ENCODE data around the gene TMUB2. TPM values are rescaled to one million over a fixed set of nuclear protein-coding genes. Genes with fewer than 3 reads are reported as not detected.

TMUB2 gene
- total and polyA plus RNA-seq, 2 of the 13 experiments (the other 11 are each of a cell fraction or from before 2014, with no cell fraction given): 26.9 to 50.8 TPM

GRCh38 chr17:44137891-44138709 is 48.7 kb upstream of the TMUB2 start (continued):
- TF ChIP-seq ZNF674 (CRISPR knock-in tag; IDR thresholded peaks at IDR 0.05; ENCODE audit: low read depth) (no peak), ZNF382 (CRISPR knock-in tag; IDR thresholded peaks at IDR 0.05; ENCODE audit: borderline replicate concordance) (no peak), ARID2 (CRISPR knock-in tag; IDR thresholded peaks at IDR 0.05; ENCODE audit: borderline replicate concordance) (peak; percentile 83), ZNF850 (CRISPR knock-in tag; conservative IDR thresholded peaks at IDR 0.05) (no peak), ZNF335 (CRISPR knock-in tag; IDR thresholded peaks at IDR 0.05) (no peak), ZNF552 (CRISPR knock-in tag; IDR thresholded peaks at IDR 0.05; ENCODE audit: borderline replicate concordance) (peak; percentile 62; the same call in 1 of the 2 replicates), EHMT2 (IDR thresholded peaks at IDR 0.05; ENCODE audit: borderline replicate concordance, low read depth, low read length) (no peak), DPF2 (CRISPR knock-in tag; IDR thresholded peaks at IDR 0.05; ENCODE audit: borderline replicate concordance, low read depth) (peak; percentile 72), ATF7 (IDR thresholded peaks at IDR 0.05) (no peak), ATF7 (CRISPR knock-in tag; IDR thresholded peaks at IDR 0.05) (peak; percentile 73), ZNF503 (CRISPR knock-in tag; IDR thresholded peaks at IDR 0.05) (peak; percentile 63; the same call in 1 of the 2 replicates), ZFAT (CRISPR knock-in tag; conservative IDR thresholded peaks at IDR 0.05) (no peak), ZBTB21 (CRISPR knock-in tag; IDR thresholded peaks at IDR 0.05) (no peak), ZNF446 (CRISPR knock-in tag; IDR thresholded peaks at IDR 0.05) (no peak), SALL1 (CRISPR knock-in tag; IDR thresholded peaks at IDR 0.05) (peak; percentile 70), HMG20B (CRISPR knock-in tag; conservative IDR thresholded peaks at IDR 0.05) (0 out of 2 replicates have a peak, but pooled peaks have one; percentile 25), ZNF570 (CRISPR knock-in tag; IDR thresholded peaks at IDR 0.05; ENCODE audit: borderline replicate concordance) (no peak), SIN3A (IDR thresholded peaks at IDR 0.05; ENCODE audit: borderline replicate concordance, low read depth, low read length) (peak; percentile 21; the same call in 1 of the 2 replicates), HOXA9 (CRISPR knock-in tag; IDR thresholded peaks at IDR 0.05; ENCODE audit: borderline replicate concordance) (no peak), ZC3H4 (CRISPR knock-in tag; IDR thresholded peaks at IDR 0.05; ENCODE audit: borderline replicate concordance) (no peak), POLR2G (IDR thresholded peaks at IDR 0.05; ENCODE audit: low read depth, low read length) (0 out of 2 replicates have a peak, but pooled peaks have one; percentile 39), POLR2A (IDR thresholded peaks at IDR 0.05; ENCODE audit: insufficient read depth in 1 of 2, low read depth in 2 of 2, low read length in 2 of 2) (peak in 1 of 2 experiments; percentile 75; a peak in 2 of 4 replicates), ZNF354B (CRISPR knock-in tag; IDR thresholded peaks at IDR 0.05) (peak; percentile 48; the same call in 1 of the 2 replicates), ETV5 (CRISPR knock-in tag; IDR thresholded peaks at IDR 0.05; ENCODE audit: borderline replicate concordance) (no peak)
- TF ChIP-seq, protein P1, sequence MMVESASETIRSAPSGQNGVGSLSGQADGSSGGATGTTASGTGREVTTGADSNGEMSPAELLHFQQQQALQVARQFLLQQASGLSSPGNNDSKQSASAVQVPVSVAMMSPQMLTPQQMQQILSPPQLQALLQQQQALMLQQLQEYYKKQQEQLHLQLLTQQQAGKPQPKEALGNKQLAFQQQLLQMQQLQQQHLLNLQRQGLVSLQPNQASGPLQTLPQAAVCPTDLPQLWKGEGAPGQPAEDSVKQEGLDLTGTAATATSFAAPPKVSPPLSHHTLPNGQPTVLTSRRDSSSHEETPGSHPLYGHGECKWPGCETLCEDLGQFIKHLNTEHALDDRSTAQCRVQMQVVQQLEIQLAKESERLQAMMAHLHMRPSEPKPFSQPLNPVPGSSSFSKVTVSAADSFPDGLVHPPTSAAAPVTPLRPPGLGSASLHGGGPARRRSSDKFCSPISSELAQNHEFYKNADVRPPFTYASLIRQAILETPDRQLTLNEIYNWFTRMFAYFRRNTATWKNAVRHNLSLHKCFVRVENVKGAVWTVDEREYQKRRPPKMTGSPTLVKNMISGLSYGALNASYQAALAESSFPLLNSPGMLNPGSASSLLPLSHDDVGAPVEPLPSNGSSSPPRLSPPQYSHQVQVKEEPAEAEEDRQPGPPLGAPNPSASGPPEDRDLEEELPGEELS (CRISPR knock-in tag; IDR thresholded peaks at IDR 0.05): no peak; the same call in 1 of the 2 replicates
- TF ChIP-seq, protein P2, sequence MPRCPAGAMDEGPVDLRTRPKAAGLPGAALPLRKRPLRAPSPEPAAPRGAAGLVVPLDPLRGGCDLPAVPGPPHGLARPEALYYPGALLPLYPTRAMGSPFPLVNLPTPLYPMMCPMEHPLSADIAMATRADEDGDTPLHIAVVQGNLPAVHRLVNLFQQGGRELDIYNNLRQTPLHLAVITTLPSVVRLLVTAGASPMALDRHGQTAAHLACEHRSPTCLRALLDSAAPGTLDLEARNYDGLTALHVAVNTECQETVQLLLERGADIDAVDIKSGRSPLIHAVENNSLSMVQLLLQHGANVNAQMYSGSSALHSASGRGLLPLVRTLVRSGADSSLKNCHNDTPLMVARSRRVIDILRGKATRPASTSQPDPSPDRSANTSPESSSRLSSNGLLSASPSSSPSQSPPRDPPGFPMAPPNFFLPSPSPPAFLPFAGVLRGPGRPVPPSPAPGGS (CRISPR knock-in tag; IDR thresholded peaks at IDR 0.05): no peak; the same call in 1 of the 2 replicates

All from HepG2 (cell line).